HEK293 (cell line): ENCODE measurements around the gene BCAS3.

Experiments
- CTCF ChIA-PET: fragments of 350-600 bp; formaldehyde crosslinking; extraction: SDS; loops from one replicate; lab custom pipeline; 2021; ENCODE audit warnings: antibody characterized with exemption; lab: Yijun Ruan, JAX
- POLR2A ChIA-PET: fragments of 300-600 bp; formaldehyde crosslinking; extraction: SDS; loops from one replicate; lab custom pipeline; 2020; ENCODE audit warnings: antibody characterized with exemption, inconsistent platforms; lab: Yijun Ruan, JAX
- H3K27ac ChIP-seq: fragments of 200-500 bp; sonication (Bioruptor generic); 2 replicates; pipeline ENCODE4 v1.5.1; 2014; ENCODE audit warnings: low read depth, low read length, control low read depth, inconsistent platforms; ENCODE audit errors: extremely low read depth
- H3K36me3 ChIP-seq, 2 experiments: fragments of 200-500 bp in 1 of 2; sonication (Bioruptor generic) in 1 of 2; 1 replicate in 1 of 2; 2 replicates in 1 of 2; pipeline ENCODE4 v1.5.1; 2014 to 2017; ENCODE audit warnings: inconsistent platforms in 2 of 2, low read length in 2 of 2; ENCODE audit not compliant: control insufficient read depth in 2 of 2, insufficient read depth in 1 of 2
- H3K4me1 ChIP-seq: fragments of 200-500 bp; sonication (Bioruptor generic); 2 replicates; pipeline ENCODE4 v1.5.1; 2014; ENCODE audit warnings: mild to moderate bottlenecking, low read length, inconsistent platforms; ENCODE audit not compliant: control insufficient read depth, insufficient read depth
- H3K4me3 ChIP-seq: 2 replicates; pipeline ENCODE4 v1.5.1; 2011; ENCODE audit warnings: low read depth, mild to moderate bottlenecking, control low read depth, low read length, moderate library complexity
- H3K9me3 ChIP-seq: fragments of 200-500 bp; sonication (Bioruptor generic); 2 replicates; pipeline ENCODE4 v1.5.1; 2014; ENCODE audit warnings: low read depth, low read length, inconsistent platforms; ENCODE audit not compliant: control insufficient read depth, insufficient read depth
- CTCF ChIP-seq: fragments of 450-650 bp; formaldehyde crosslinking; IDR thresholded peaks from 2 replicates; pipeline ENCODE4 v1.5.1; 2016; ENCODE audit warnings: missing biosample characterization, missing genetic modification characterization
- ELK4 ChIP-seq: IDR thresholded peaks from 2 replicates; pipeline ENCODE4 v1.6.1; 2011; ENCODE audit warnings: mild to moderate bottlenecking, low read depth, low read length, borderline replicate concordance
- HIC1 ChIP-seq: fragments of 450-650 bp; formaldehyde crosslinking; IDR thresholded peaks from 2 replicates; pipeline ENCODE4 v1.5.1; 2016; ENCODE audit warnings: missing biosample characterization, missing genetic modification characterization
- KLF9 ChIP-seq: fragments of 450-650 bp; formaldehyde crosslinking; IDR thresholded peaks from 2 replicates; pipeline ENCODE4 v1.5.1; 2016; ENCODE audit warnings: missing biosample characterization, missing genetic modification characterization, low read depth
- SP7 ChIP-seq: fragments of 450-650 bp; formaldehyde crosslinking; IDR thresholded peaks from 2 replicates; pipeline ENCODE4 v1.5.1; 2016; ENCODE audit warnings: missing biosample characterization, missing genetic modification characterization
- ZBTB17 ChIP-seq: fragments of 450-650 bp; formaldehyde crosslinking; IDR thresholded peaks from 2 replicates; pipeline ENCODE4 v1.5.1; 2016; ENCODE audit warnings: missing biosample characterization, missing genetic modification characterization
- ZBTB48 ChIP-seq: fragments of 450-650 bp; formaldehyde crosslinking; IDR thresholded peaks from 2 replicates; pipeline ENCODE4 v1.5.1; 2016; ENCODE audit warnings: missing biosample characterization, missing genetic modification characterization
- ZBTB8A ChIP-seq: fragments of 450-650 bp; formaldehyde crosslinking; IDR thresholded peaks from 2 replicates; pipeline ENCODE4 v1.5.1; 2016; ENCODE audit warnings: missing biosample characterization, missing genetic modification characterization
- ZFP41 ChIP-seq: fragments of 450-650 bp; formaldehyde crosslinking; IDR thresholded peaks from 2 replicates; pipeline ENCODE4 v1.5.1; 2016; ENCODE audit warnings: missing biosample characterization, missing genetic modification characterization, borderline replicate concordance
- ZNF121 ChIP-seq: fragments of 450-650 bp; formaldehyde crosslinking; IDR thresholded peaks from 2 replicates; pipeline ENCODE4 v1.5.1; 2016; ENCODE audit warnings: missing biosample characterization, missing genetic modification characterization
- ZNF146 ChIP-seq: fragments of 450-650 bp; formaldehyde crosslinking; IDR thresholded peaks from 2 replicates; pipeline ENCODE4 v1.5.1; 2016; ENCODE audit warnings: missing biosample characterization, missing genetic modification characterization
- ZNF169 ChIP-seq: fragments of 450-650 bp; formaldehyde crosslinking; IDR thresholded peaks from 2 replicates; pipeline ENCODE4 v1.5.1; 2016; ENCODE audit warnings: missing biosample characterization, missing genetic modification characterization
- ZNF23 ChIP-seq: fragments of 450-650 bp; formaldehyde crosslinking; IDR thresholded peaks from 2 replicates; pipeline ENCODE4 v1.5.1; 2016; ENCODE audit warnings: missing biosample characterization, missing genetic modification characterization, borderline replicate concordance
- ZNF239 ChIP-seq: fragments of 450-650 bp; formaldehyde crosslinking; IDR thresholded peaks from 2 replicates; pipeline ENCODE4 v1.5.1; 2016; ENCODE audit warnings: missing biosample characterization, missing genetic modification characterization
- ZNF274 ChIP-seq, 2 experiments: fragments of 200-500 bp in 1 of 2; fragments of 450-650 bp in 1 of 2; sonication (Bioruptor generic) in 1 of 2; formaldehyde crosslinking in 1 of 2; IDR thresholded peaks; 2 replicates each; pipeline versions ENCODE4 v1.5.1 to v1.6.1; 2014 to 2016; ENCODE audit warnings: borderline replicate concordance in 1 of 2, inconsistent platforms in 1 of 2, low read length in 1 of 2, missing biosample characterization in 1 of 2, missing genetic modification characterization in 1 of 2
- ZNF280D ChIP-seq: fragments of 450-650 bp; formaldehyde crosslinking; IDR thresholded peaks from 2 replicates; pipeline ENCODE4 v1.5.1; 2016; ENCODE audit warnings: missing biosample characterization, missing genetic modification characterization
- ZNF292 ChIP-seq: fragments of 450-650 bp; formaldehyde crosslinking; IDR thresholded peaks from 2 replicates; pipeline ENCODE4 v1.5.1; 2016; ENCODE audit warnings: low read depth, missing biosample characterization, missing genetic modification characterization, borderline replicate concordance
- ZNF311 ChIP-seq: fragments of 450-650 bp; formaldehyde crosslinking; IDR thresholded peaks from 2 replicates; pipeline ENCODE4 v1.5.1; 2017; ENCODE audit warnings: missing biosample characterization, missing genetic modification characterization, borderline replicate concordance
- ZNF416 ChIP-seq: fragments of 450-650 bp; formaldehyde crosslinking; IDR thresholded peaks from 2 replicates; pipeline ENCODE4 v1.5.1; 2016; ENCODE audit warnings: missing biosample characterization, missing genetic modification characterization
- ZNF426 ChIP-seq: fragments of 450-650 bp; formaldehyde crosslinking; IDR thresholded peaks from 2 replicates; pipeline ENCODE4 v1.5.1; 2017; ENCODE audit warnings: missing biosample characterization, missing genetic modification characterization, mild to moderate bottlenecking, inconsistent platforms, moderate library complexity
- ZNF473 ChIP-seq: fragments of 450-650 bp; formaldehyde crosslinking; IDR thresholded peaks from 2 replicates; pipeline ENCODE4 v1.5.1; 2017; ENCODE audit warnings: missing biosample characterization, missing genetic modification characterization
- ZNF660 ChIP-seq: fragments of 450-650 bp; IDR thresholded peaks from 2 replicates; pipeline ENCODE4 v1.5.1; 2018; ENCODE audit warnings: missing biosample characterization, mild to moderate bottlenecking, missing genetic modification characterization
- ZNF692 ChIP-seq: fragments of 450-650 bp; formaldehyde crosslinking; IDR thresholded peaks from 2 replicates; pipeline ENCODE4 v1.5.1; 2016; ENCODE audit warnings: missing biosample characterization, missing genetic modification characterization
- ZNF830 ChIP-seq: fragments of 450-650 bp; IDR thresholded peaks from 2 replicates; pipeline ENCODE4 v1.5.0; 2018; ENCODE audit warnings: missing biosample characterization, missing genetic modification characterization, low read depth, mild to moderate bottlenecking, moderate library complexity
- ZSCAN5A ChIP-seq: fragments of 450-650 bp; formaldehyde crosslinking; IDR thresholded peaks from 2 replicates; pipeline ENCODE4 v1.5.1; 2016; ENCODE audit warnings: missing biosample characterization, missing genetic modification characterization

Gene BCAS3

GRCh38 chr17:61404663-61404912 is 726.9 kb downstream of the BCAS3 start:
- peaks cover 5 to 74% of the 10 kb centered on the region in 2 experiments; a peak in 2 of 3 replicates for H3K36me3 ChIP-seq
- H3K4me1 ChIP-seq, result 0 out of 2 replicates have a peak, but pooled peaks cover 3% of the 10 kb centered on the region
- H3K27ac ChIP-seq, result no peak overlapping the region
- no peak overlapping the region for H3K4me3 ChIP-seq
- H3K9me3 ChIP-seq, result no peaks in the 10 kb centered on the region
- TF ChIP-seq SP7 (tag by site-specific recombination) (no peak), ZNF830 (no peak), ZNF311 (tag by site-specific recombination) (no peak), ZNF292 (no peak), CTCF (tag by site-specific recombination) (no peak), ZNF23 (tag by site-specific recombination) (no peak), ZBTB8A (no peak), ZNF121 (tag by site-specific recombination) (no peak), ZNF169 (no peak), ZNF426 (no peak), ZNF239 (tag by site-specific recombination) (no peak), ZNF692 (tag by site-specific recombination) (no peak), ZBTB48 (no peak), KLF9 (tag by site-specific recombination) (no peak), ZNF660 (tag by site-specific recombination) (no peak), ZBTB17 (tag by site-specific recombination) (no peak), ZFP41 (no peak), ZNF146 (tag by site-specific recombination) (no peak)
- CTCF ChIA-PET, result no interaction called here
- POLR2A ChIA-PET, result interaction anchor here (0.7 kb wide), 1 partner anchor 98 kb away, joined by 3 read pairs; no protein-coding TSS in a partner anchor

- POLR2A ChIA-PET, result interaction anchor here (0.6 to 0.7 kb wide), 2 partner anchors 99 to 451 kb away, joined by 3 to 5 read pairs; no protein-coding TSS in a partner anchor
- Histone ChIP-seq H3K9me3 (no peaks in the 10 kb centered on the region), H3K4me3 (no peak overlapping the region), H3K36me3 (peaks cover 5 to 74% of the 10 kb centered on the region in 2 experiments; a peak in 2 of 3 replicates), H3K27ac (no peak overlapping the region), H3K4me1 (0 out of 2 replicates have a peak, but pooled peaks cover 3% of the 10 kb centered on the region)
- CTCF ChIA-PET, result no interaction called here
- TF ChIP-seq ZNF416 (tag by site-specific recombination), result no peak
- no peak for TF ChIP-seq ZNF280D (tag by site-specific recombination)
- no peak for TF ChIP-seq HIC1 (tag by site-specific recombination)
- no peak for TF ChIP-seq ZNF274 (IDR thresholded peaks at IDR 0.05; ENCODE audit: low read length)
- TF ChIP-seq ZNF274 (tag by site-specific recombination; IDR thresholded peaks at IDR 0.05; ENCODE audit: borderline replicate concordance), result no peak
- TF ChIP-seq ZSCAN5A (tag by site-specific recombination), result no peak
- TF ChIP-seq ELK4, result no peak
- no peak for TF ChIP-seq ZNF473 (tag by site-specific recombination)
These were observed 727.4 kb downstream of the BCAS3 start for GRCh38 chr17:61404913-61405685.
